Right cardiac atrium (tissue), 5 donors: ENCODE results near the gene CASP9. TPM values are rescaled to one million over a fixed set of nuclear protein-coding genes. Genes with fewer than 3 reads are reported as not detected.
"Not testable (repeated sequence)": the region's sequence is repeated elsewhere in the genome, so short reads cannot be mapped to it uniquely, and the experiment has no call there.

ENCODE experiments used
- ATAC-seq, 2 donors: fragments of 200-7000 bp; cut with Tn5 transposase; one replicate each; pipeline versions ENCODE4 v1.8.0 to v1.9.1; 2020; ENCODE audit warnings: moderate library complexity in 2 of 2, mild to moderate bottlenecking in 1 of 2
- DNase-seq, 3 donors: peaks; one replicate each; pipeline ENCODE4 v3.0.0-alpha.2; 2020
- H3K27ac ChIP-seq: one replicate; pipeline ENCODE4 v1.5.1; 2013; ENCODE audit warnings: mild to moderate bottlenecking, low read length, control low read depth, moderate library complexity
- H3K27me3 ChIP-seq: one replicate; pipeline ENCODE4 v1.6.1; 2013; ENCODE audit not compliant: control insufficient read depth, insufficient read depth
- H3K4me1 ChIP-seq: one replicate; pipeline ENCODE4 v1.6.1; 2013; ENCODE audit warnings: low read length; ENCODE audit not compliant: control insufficient read depth, insufficient read depth
- H3K4me3 ChIP-seq: one replicate; pipeline ENCODE4 v1.5.1; 2013; ENCODE audit warnings: low read length, control low read depth
- H3K9me3 ChIP-seq: one replicate; pipeline ENCODE4 v1.6.1; 2013; ENCODE audit warnings: low read length; ENCODE audit not compliant: control insufficient read depth
- WGBS: extraction: QIAGEN DNeasy Blood & Tissue Kit; methylation state at CpG from one replicate; pipeline ENCODE4 v1.1.7; 2013; 5-methylcytosine and 5-hydroxymethylcytosine counted together
- intact Hi-C, 4 donors: fragments of 100-400 bp; cut with DNase I; formaldehyde crosslinking; loops; one replicate each; pipeline versions ENCODE4 v1.11.0 to v1.14.0; 2022 to 2023
- polyA plus RNA-seq: library from polyadenylated mRNA; stranded (reverse); fragments of 200-250 nt; gene quantifications from one replicate; pipeline ENCODE4 v1.2.3, GENCODE V29; 2013
- total RNA-seq, 4 donors: library from RNA; stranded (reverse); fragmentation: NEBNext Ultra II Directional; extraction: Animal tissue kit (Norgen Biotek cat#: 25700); gene quantifications; one replicate each; pipeline ENCODE4 v1.2.1, GENCODE V29; 2021
- donor health status: healthy with polysubstance abuse.
- donor health status: DM: no; HTN: yes; CAD: no.
- donor health status: DM: no; HTN: no; CAD: no.
- donor health status: DM: no; HTN: yes; CAD: no; lungs with severe emphysema.
- donor health status: DM: yes; HTN: yes; CAD: no.

The CASP9 gene
- total and polyA plus RNA-seq, 5 donors = 8.1 to 14.2 (median 12.8) TPM

DNA sequence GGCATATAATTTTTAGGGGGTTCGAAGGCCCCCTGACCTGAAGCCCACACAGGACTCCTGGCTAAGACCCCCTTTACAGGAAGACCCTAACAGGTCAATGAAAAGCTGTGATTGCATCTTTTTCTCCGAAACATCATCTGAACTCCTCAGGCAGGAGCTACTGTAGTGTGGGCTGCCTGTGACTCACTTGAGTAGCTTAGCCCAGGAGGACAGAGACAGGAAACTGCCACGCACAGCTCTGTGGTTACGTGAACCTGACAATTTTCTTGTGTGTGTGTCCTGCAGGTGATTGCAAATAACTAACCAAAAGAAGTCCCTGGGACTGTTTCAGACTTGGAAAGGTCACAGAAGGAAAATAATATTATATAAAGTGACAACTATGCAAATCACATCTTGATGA lies 33.0 kb downstream of the CASP9 start:
- H3K4me3 ChIP-seq, DNase-seq, H3K27ac ChIP-seq, H3K4me1 ChIP-seq, ATAC-seq, H3K27me3 ChIP-seq, H3K9me3 ChIP-seq, intact Hi-C loops: not testable (repeated sequence)
- WGBS = 91% methylated on average over 4 of the region's 4 CpGs

DNA sequence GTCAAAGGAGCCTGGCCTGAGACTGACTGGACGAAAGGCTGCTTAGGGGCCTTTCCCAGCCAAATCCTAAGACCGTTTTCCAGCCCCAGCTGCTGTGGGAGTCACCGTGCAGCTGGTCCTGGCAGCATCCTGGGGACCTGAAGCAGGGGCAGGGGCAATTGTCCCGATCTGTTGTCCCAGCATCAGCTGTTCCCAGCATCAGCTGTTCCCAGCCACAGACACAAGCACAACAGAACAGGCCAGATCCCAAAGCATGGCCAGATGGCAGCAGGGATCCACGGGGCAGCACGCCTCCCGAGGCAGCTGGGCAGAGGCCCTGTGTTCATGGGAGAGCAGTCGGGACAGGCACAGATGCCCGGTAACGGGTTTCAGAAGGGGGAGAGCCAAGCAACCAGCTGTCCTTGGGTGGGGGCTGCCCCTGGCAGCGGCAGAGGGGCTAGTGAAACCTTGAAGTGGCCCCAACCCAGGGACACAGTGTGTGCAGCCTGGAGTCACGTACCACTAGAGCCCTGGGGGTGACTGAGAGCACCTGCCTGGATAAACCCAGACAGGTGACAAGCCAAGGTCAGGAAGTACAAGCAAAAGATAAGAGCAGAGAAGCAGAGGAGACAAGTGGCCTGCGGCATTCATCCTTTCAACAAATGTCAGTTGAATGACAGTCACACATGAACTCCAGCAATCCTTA lies 34.8 kb downstream of the CASP9 start:
- intact Hi-C loops = no loop called here
- Histone ChIP-seq H3K9me3 (no peaks in the 10 kb centered on the region), H3K4me3 (no peak overlapping the region), H3K27ac (no peak overlapping the region), H3K27me3 (no peaks in the 10 kb centered on the region), H3K4me1 (no peaks in the 10 kb centered on the region)
- WGBS = 67% methylated on average over 13 of the region's 13 CpGs
- ATAC-seq = peak in 1 of 2 donors; percentile 17
- no peak for DNase-seq

DNA sequence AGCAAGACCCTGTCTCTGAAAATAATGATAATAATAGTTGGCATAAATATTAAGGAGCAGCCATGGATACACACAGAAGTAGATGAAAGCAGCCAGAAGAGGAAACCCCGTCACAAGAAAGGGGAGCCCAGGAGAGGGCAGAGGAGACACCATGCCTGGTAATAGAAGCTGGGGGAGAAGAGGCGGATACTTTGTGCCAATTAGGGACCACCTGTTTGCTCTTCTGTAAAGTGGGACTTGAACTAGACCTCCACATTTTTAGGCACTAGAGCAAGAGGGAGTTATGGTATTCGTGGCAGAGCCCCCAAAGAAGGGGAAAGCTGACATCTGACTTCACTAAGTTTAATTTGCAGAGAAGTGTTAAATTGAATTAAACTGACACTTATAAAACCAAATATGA lies 35.6 kb downstream of the CASP9 start:
- Histone ChIP-seq H3K4me3 (no peak overlapping the region), H3K27ac (no peak overlapping the region), H3K9me3 (no peaks in the 10 kb centered on the region), H3K27me3 (no peaks in the 10 kb centered on the region), H3K4me1 (no peaks in the 10 kb centered on the region)
- DNase-seq (no peak), ATAC-seq (no peak)
- intact Hi-C loops = no loop called here
- WGBS = 94% methylated on average over 3 of the region's 3 CpGs

GRCh38 chr1:15486844-15487610 lies 37.0 kb downstream of the CASP9 start:
- not testable (repeated sequence) for ATAC-seq, DNase-seq, H3K27me3 ChIP-seq

DNA sequence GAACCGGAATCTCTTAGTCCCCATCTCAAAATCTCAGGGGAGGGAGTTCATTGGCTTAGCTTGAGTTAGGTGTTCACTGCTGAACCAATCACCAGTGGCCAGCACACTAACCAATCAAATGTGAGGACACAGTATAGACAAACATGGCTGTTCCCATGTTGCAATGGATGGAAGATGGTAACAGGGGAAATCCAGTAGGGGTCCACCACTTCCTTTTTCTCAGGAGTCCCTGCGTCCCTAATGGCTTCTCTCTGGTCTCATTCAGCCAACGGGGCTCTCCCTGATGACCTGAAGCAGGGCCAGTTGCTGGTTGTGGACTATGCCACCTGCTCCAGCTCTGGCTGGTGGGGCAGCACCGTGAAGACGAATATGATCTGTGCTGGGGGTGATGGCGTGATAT lies 38.4 kb downstream of the CASP9 start:
- no peaks in the 10 kb centered on the region for H3K4me1 ChIP-seq
- intact Hi-C loops = no loop called here
- H3K4me3 ChIP-seq = no peak overlapping the region
- no peaks in the 10 kb centered on the region for H3K27me3 ChIP-seq
- no peak for ATAC-seq
- no peak overlapping the region for H3K27ac ChIP-seq
- WGBS = 93% methylated on average over 6 of the region's 6 CpGs
- no peak for DNase-seq
- no peaks in the 10 kb centered on the region for H3K9me3 ChIP-seq

More at GRCh38 chr1:15486844-15487610, 37.0 kb downstream of the CASP9 start:
- H3K4me3 ChIP-seq, H3K27ac ChIP-seq, H3K4me1 ChIP-seq, H3K9me3 ChIP-seq, intact Hi-C loops: not testable (repeated sequence)
- WGBS = 96% methylated on average over 17 of the region's 17 CpGs

DNA sequence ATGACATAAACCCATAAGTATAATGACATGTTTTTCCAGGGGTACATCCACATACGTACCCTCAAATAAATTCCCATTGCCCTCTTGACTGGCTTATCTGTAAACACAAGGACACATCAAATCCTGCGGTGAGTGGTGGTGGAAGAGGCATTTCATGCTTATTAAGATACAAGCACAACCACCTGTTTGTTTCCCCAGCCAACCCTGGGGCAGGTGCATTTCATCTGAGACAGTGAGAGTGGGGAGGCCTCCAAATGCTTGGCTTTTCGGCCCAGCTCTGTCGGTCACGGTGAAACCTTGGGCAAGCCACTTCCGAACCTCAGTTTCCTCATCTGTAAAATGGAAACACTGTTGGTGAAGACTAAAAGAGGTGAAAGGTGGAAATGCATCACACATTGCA lies 39.6 kb downstream of the CASP9 start:
- H3K27me3 ChIP-seq, H3K27ac ChIP-seq, DNase-seq, H3K4me3 ChIP-seq, H3K4me1 ChIP-seq, H3K9me3 ChIP-seq, intact Hi-C loops, ATAC-seq: not testable (repeated sequence)
- 95% methylated on average over 6 of the region's 6 CpGs for WGBS

- Histone ChIP-seq H3K4me1 (no peaks in the 10 kb centered on the region), H3K27ac (no peak overlapping the region), H3K4me3 (no peak overlapping the region), H3K27me3 (no peaks in the 10 kb centered on the region), H3K9me3 (no peaks in the 10 kb centered on the region)
- 87% methylated on average over 2 of the region's 2 CpGs for WGBS
- ATAC-seq (no peak), DNase-seq (no peak)
- intact Hi-C loops = no loop called here
Observed at GRCh38 chr1:15483971-15484370, 40.0 kb downstream of the CASP9 start.

DNA sequence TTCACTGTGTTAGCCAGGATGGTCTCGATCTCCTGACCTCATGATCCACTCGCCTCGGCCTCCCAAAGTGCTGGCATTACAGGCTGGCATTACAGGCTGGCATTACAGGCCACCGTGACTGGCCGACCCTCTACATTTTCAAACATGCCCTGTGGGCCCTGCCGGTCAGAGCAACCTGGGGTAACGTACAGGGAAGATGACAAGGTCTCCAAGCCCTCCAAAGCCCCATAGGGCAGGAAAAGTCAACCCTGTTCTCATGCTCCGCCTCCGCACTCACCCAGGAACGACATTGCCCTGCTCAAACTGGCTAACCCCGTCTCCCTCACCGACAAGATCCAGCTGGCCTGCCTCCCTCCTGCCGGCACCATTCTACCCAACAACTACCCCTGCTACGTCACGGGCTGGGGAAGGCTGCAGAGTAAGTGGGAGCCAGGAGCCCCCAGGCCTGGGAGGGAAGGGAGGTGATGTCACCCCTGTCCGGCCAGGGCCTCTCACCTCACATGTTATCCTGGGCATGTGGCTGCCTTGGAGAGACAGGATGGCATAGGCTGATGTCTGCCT lies 41.0 kb downstream of the CASP9 start:
- H3K9me3 ChIP-seq, H3K27me3 ChIP-seq, ATAC-seq, intact Hi-C loops, H3K4me3 ChIP-seq, DNase-seq, H3K4me1 ChIP-seq, H3K27ac ChIP-seq: not testable (repeated sequence)
- WGBS = 85% methylated on average over 15 of the region's 16 CpGs

- H3K9me3 ChIP-seq, DNase-seq, H3K27me3 ChIP-seq, intact Hi-C loops, ATAC-seq, H3K4me3 ChIP-seq, H3K4me1 ChIP-seq, H3K27ac ChIP-seq: not testable (repeated sequence)
- 67% methylated on average over 6 of the region's 6 CpGs for WGBS
Observed at GRCh38 chr1:15482455-15482854, 41.6 kb downstream of the CASP9 start.

- no peak for ATAC-seq
- Histone ChIP-seq H3K4me3 (no peak overlapping the region), H3K9me3 (no peaks in the 10 kb centered on the region), H3K27me3 (no peaks in the 10 kb centered on the region), H3K4me1 (no peaks in the 10 kb centered on the region), H3K27ac (no peak overlapping the region)
- no peak for DNase-seq
- intact Hi-C loops = no loop called here
- WGBS = 94% methylated on average over 11 of the region's 11 CpGs
Observed at GRCh38 chr1:15479654-15480347, 44.2 kb downstream of the CASP9 start.
